HL-60/S4 treated with retinoic acid at 250 ng/mL for 4 days and 3 days (cell line): ENCODE data around the gene TCAIM.
"Not testable (repeated sequence)": the region's sequence is repeated elsewhere in the genome, so short reads cannot be mapped to it uniquely, and the experiment has no call there.

Source experiments
- in situ Hi-C: fragments of 300-500 bp; cut with MboI; formaldehyde crosslinking; loops from 2 replicates; pipeline ENCODE4 v1.7.0; 2022; ENCODE audit warnings: low sequenced_read_pairs

The TCAIM gene

DNA sequence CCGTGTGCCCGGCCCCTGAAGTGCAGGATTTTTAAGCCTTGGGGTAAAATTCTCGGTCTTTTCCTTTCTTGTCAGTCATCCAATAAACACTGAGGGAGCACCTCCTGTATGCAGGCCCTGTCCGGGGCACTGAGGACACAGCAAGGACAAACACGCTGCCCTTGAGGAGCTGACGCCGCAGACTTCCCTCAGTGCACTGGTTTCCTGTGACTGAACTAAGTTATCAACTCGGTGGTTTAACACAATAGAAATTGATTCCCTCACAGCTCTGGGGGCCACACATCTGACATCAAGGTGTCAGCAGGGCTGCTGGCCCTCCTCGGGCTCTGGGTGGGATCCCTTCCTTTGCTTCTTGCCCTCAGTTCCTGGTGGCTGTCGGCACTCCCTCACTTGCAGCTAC is 73.8 kb downstream of the TCAIM start:
- in situ Hi-C loops: no loop called here

DNA sequence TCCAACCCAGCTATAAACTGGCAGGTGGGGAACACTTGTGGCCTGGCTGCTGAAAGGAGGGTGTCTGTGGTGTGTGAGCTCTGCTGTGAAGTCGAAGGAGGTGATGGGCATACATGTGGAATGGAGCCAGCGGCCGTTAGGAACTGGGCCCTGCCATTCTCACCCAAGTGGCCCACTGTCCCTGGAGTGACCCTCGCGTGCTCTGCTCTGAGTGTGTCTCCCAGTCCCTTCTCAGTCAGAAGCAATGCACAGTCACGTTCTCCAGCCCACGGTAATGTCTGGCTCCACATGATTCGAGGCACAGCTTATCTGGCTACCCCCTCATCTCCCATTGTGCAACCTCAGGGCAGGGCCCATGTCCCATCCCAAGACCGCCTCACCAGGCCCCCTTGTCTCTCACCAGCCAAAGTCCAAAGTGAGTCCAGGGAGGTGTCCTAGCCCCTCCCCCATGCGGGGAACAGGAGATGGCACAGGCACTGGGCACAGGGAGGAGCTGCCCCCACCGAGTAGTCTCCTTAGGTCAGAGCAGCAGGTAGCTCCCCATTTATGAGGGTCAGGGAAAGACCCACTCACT is 76.0 kb downstream of the TCAIM start:
- in situ Hi-C loops: no loop called here

DNA sequence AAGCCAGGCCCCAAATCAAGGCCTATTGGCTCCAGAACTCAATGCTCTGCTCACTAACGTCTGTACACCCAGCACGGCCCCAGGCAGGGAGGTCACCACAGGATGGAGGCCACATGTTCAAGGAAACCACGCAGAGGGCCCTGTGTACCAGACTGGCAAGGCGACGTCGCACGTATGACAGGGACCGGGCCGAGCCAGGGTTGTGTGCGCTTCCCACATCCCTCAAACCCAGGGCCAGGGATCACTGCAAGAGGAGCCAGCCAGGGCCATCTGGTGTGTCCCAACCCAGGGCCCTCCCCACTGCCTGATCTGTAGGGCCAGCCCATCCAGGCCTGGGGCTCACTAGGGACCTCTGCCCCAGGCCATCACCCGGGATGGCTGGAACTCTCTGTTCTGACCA is 76.9 kb downstream of the TCAIM start:
- in situ Hi-C loops: no loop called here

DNA sequence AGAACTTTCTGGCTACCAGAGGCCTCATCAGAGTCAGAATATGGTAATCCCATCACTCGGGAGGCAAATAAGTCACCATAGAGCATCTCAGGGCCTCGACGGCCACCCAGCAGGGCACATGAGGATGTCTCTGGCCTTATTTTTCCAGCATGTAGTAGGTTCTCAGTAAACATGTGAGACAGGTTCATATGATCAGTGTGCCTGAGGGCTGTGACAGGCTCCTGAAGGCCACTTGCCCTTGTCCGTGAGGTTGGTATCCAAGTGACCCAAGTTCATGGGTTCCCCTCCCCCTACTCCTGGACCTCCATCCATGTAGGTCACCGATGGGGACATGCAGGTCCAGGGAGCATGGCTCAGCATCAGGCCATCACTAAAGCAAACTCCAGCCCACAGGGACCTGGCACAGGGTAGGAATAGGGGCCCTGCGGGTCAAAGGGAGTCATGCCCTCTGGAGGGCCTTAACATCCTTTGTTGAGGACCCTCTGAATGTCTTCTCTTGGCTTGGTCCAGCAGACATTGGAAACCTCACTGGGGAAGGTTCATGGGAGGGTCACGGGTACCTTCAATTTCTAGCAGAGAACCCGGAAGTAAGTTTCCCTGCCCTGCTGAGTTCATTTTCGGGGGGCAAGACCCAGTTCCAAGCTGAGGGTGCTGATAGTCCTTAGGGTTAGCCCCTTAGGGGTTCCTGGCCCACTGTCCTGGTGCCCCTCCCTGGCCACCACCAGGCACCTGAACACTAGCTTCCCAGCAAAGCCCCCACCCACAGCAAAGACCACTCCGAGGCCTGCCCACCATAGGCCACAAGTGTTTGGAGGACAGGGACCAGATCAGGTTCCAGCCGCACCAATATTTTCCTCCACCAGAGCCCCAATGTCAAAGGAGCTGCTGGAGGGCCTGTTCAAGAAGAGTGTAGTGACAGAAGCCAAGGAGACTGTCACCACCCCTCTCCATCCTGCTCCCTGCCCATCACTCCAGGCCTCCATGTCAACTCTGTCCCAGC is 77.8 kb downstream of the TCAIM start:
- in situ Hi-C loops: no loop called here

GRCh38 chr3:44418118-44418517 is 79.6 kb downstream of the TCAIM start:
- in situ Hi-C loops: not testable (repeated sequence)

DNA sequence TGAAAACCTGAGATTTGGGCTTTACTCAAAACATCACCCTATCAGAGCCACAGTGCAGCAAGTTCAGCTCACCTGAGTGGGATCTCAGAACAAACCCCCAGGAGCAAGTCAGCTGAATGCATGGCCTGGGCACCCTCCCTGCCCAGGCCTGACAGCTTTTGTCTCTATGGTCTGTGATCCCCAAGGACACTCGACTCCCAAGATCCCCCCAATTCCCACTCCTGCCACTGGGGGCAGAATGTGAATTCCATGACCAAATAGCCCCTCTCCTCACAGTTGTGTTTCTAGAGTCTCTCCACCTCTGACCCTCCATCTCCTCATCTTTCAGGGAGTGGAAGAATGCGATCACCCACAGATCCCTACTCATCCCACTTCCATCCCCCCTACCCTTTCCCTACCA is 80.0 kb downstream of the TCAIM start:
- in situ Hi-C loops: no loop called here

DNA sequence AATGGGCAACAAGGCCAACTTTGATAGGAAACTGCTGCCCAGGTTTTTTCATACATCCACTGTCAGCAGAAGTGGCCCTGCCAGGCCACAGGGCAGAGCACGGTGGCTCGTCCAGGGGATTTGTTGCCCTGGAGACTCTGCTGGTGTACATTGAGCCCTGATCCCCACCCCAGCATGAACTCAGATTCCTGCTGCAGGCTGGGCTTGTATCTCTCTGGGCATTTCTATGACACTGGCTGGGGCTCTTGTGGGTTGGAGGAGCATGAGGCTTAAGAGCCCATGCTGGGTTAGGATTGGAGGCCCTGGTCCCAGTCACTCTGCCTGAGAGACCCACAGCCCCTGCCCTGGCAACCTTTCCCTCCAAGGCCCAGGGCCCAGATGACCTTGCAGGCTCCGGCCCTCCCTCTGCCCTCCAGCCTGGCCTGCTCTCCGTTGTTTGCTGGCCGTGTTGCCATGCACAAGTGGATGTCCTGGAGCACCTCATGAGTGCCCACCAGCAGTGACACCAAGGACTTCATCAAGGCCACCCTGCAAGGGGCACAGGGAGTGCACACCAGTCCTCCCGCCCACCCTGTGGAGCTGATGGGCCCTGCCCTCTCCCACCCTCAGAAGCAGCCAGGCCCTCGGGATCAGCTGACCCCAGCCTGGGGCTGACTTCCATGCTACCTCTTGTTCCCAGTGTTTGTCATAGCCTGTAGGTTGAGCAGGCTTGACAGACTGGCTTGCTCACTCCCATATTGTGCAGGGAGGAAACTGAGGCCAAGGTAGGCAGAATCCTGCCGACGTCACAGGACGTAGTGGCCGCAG is 80.8 kb downstream of the TCAIM start:
- in situ Hi-C loops: no loop called here

DNA sequence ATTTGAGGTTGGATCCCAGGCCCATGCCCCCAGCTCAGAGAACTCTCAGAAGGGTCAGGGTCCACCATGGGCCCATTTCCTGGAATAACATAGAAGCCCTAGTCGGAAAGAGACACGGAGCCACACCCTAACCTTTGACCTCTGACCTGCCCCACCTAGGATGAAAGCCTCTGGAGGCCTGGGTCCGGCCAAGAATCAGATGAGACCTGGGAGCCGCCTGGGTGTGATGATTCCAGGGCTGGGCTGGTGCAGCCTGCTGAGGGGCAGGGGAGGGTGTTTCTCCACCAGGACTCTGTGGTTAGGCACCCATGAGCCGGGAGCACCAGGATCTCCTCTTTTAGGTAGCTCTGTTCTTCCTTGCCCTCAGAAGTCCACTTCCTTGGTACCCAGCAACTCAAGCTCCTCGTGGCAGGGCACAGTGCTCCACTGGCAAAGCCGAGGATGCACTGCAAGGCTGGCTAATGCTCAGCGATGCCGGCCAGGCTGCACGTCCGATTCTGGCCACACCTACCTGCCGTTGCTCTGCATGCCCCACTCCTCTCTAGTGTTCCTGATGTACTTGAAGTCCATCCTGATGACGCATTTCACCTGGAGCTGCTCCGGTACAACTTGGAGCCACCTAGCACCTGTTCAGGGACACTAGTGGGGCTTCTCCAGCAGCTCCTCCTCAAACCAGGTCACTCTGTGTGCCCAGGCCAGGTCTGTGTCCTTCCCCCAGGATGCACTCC is 81.5 kb downstream of the TCAIM start:
- in situ Hi-C loops: no loop called here

GRCh38 chr3:44420676-44421075 is 82.1 kb downstream of the TCAIM start:
- in situ Hi-C loops: no loop called here

DNA sequence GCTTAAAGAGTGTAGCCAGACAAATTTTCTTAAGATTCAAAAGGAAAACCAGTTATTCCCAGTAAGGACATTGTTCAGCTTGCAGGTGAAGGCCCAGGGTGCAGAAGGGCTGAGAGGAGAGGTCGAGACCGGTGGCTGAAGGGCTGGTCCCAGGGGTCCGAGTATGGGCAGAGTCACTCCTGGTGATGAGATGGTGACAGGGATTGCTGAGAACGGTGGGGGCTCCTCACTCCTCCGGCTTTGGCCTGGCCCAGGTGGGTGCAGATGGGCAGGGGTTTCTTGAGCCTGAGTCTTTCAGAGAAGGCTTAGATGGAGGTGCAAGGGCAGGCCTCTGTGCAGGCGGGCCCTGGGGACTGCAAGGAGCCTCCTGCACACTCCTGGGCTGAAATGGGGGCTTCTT is 82.7 kb downstream of the TCAIM start:
- in situ Hi-C loops: no loop called here

- in situ Hi-C loops: no loop called here
Measured at GRCh38 chr3:44424758-44425157, 86.2 kb downstream of the TCAIM start.

- in situ Hi-C loops: no loop called here
Measured at GRCh38 chr3:44427683-44428082, 89.1 kb downstream of the TCAIM start.

DNA sequence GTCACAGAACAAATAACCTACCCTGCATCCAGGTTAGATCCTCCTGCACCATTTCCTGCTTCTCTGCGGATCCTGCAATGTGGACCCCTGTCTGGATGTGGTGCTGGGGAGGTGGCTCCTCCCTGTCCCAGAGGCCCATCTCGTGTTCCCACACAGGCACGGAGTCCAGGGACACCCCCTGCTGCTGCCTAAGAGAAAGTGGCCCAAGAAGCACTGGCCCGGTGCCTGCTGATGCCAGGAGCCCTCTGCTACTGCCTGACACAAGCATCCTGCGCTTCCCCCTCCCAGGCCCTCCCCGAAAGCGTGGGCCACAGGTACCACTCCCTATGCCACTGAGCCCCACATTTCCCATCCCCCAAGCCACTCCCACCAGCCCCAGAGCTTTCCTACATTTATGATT is 90.3 kb downstream of the TCAIM start:
- in situ Hi-C loops: no loop called here

DNA sequence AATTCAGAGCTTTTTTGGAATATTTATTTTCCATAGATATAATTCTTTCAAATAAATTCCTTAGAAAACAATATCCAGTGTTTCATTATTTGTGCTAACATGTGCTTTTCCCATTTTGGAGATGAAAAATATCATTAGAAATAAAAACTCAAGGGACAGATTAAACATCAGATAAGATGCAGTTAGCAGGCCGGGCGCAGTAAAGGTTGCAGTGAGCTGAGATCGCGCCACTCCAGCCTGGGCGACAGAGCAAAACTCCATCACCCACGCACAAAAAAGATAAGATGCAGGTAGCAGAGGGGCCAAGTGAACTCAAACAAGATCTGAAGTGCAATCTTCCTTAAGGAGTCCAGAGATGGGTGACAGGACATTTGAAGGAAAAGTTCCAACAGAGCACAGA is 90.9 kb downstream of the TCAIM start:
- in situ Hi-C loops: no loop called here

DNA sequence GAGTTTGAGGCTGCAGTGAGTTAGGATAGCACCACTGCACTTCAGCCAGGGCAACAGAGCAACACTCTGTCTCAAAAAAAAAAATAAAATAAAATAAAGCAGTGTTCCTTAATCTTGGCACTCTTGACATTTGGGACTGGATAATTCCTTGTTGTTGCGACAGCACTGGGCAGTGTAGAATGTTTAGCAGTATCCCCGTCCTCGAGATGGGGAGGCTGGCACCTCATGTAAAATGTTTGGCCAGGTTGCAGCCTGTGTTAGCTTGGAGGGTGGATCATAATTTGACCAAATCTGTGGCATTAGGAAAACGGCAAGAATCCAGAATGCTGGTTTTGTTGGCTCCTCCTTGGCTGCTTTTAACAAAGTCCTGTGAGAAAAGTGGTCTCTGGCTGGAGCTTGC is 91.9 kb downstream of the TCAIM start:
- in situ Hi-C loops: no loop called here

DNA sequence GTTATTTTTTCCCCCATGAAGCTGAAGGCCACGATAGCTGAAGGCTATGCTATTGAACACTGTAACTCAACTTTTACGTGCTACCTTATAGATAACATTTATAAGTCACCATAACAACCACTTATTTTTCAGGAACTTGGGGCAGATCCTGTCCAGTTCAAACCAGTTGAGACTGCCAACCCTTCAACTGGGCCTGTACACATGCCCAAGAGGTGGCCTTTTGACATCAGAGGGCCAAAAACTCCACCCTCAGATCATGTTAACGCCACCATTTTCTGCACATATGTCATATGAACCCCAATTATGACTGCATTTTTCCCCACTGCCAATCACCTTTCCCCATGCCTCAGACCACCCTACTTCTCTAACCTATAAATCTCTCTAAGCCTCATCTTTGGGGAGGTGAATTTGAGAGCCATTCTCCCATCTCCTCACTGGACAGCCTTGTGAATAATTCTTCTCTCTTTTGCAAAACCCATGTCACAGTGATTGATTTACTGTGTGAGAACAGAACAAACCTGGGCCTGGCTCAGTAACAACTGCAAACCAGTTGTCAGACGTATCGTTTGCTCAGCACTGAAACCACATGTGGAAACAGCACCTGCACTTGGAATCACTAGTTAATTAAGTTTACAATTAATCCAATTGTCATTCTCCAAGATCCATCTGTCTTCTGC is 96.4 kb downstream of the TCAIM start:
- in situ Hi-C loops: no loop called here

DNA sequence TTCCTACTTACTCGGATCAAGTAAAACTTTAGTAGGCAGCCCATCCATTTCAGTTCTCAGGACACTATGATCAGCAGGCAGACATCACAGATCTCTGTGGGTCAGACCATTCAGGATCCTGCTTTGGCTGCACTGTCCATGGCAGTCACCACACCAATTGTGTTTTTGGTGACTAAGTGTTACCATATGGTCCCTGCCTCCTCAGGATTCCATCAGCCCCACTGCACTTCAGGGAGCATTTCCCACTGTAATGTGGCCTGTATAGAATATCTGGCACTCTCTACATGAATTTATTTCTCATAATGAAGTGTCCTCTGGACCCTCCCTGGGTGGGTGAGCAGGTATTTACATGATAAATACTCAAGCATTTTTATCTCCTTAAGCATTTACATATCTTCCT is 97.6 kb downstream of the TCAIM start:
- in situ Hi-C loops: no loop called here

GRCh38 chr3:44437800-44438199 is 99.2 kb downstream of the TCAIM start:
- in situ Hi-C loops: no loop called here

GRCh38 chr3:44439499-44440295 is 101.1 kb downstream of the TCAIM start:
- in situ Hi-C loops: no loop called here
